Hepatocyte (in vitro differentiated cells): ENCODE data around the gene LIPC. TPM values are rescaled to one million over a fixed set of nuclear protein-coding genes. Genes with fewer than 3 reads are reported as not detected.

Experiments used
- DNase-seq: peaks from one replicate; pipeline ENCODE4 v3.0.0-alpha.2; 2016; ENCODE audit warnings: low spot score
- H2AFZ ChIP-seq: fragments of 200-600 bp; sonication (generic); 2 replicates; pipeline ENCODE4 v1.6.0; 2016; ENCODE audit warnings: antibody characterized with exemption, mild to moderate bottlenecking
- H3K27ac ChIP-seq: fragments of 200-600 bp; sonication (generic); 2 replicates; pipeline ENCODE4 v1.5.1; 2016; ENCODE audit warnings: mild to moderate bottlenecking
- H3K27me3 ChIP-seq: fragments of 200-600 bp; sonication (generic); 2 replicates; pipeline ENCODE4 v1.6.1; 2016
- H3K36me3 ChIP-seq: fragments of 200-600 bp; sonication (generic); replicated peaks from 2 replicates; pipeline ENCODE4 v1.5.1; 2016; ENCODE audit warnings: low read depth; ENCODE audit not compliant: insufficient read depth
- H3K4me1 ChIP-seq: fragments of 200-600 bp; sonication (generic); 2 replicates; pipeline ENCODE4 v1.5.1; 2016; ENCODE audit warnings: mild to moderate bottlenecking, moderate library complexity; ENCODE audit not compliant: insufficient read depth
- H3K4me2 ChIP-seq: fragments of 200-600 bp; sonication (generic); 2 replicates; pipeline ENCODE4 v1.6.0; 2016
- H3K4me3 ChIP-seq: fragments of 200-600 bp; sonication (generic); 2 replicates; pipeline ENCODE4 v1.5.1; 2016; ENCODE audit warnings: mild to moderate bottlenecking
- H3K79me2 ChIP-seq: fragments of 200-600 bp; sonication (generic); 2 replicates; pipeline ENCODE4 v1.6.0; 2017; ENCODE audit warnings: mild to moderate bottlenecking
- H3K9me2 ChIP-seq: fragments of 200-600 bp; sonication (generic); replicated peaks from 2 replicates; pipeline ENCODE4 v1.6.0; 2017; ENCODE audit warnings: mild to moderate bottlenecking; ENCODE audit not compliant: insufficient read depth
- H3K9me3 ChIP-seq: fragments of 200-600 bp; sonication (generic); 2 replicates; pipeline ENCODE4 v1.5.1; 2016; ENCODE audit warnings: low read depth, mild to moderate bottlenecking
- H4K20me1 ChIP-seq: fragments of 200-600 bp; sonication (generic); 2 replicates; pipeline ENCODE4 v1.6.0; 2016; ENCODE audit warnings: mild to moderate bottlenecking; ENCODE audit not compliant: insufficient read depth, poor library complexity, severe bottlenecking
- CTCF ChIP-seq: fragments of 200-600 bp; sonication (generic); IDR thresholded peaks from 2 replicates; pipeline ENCODE4 v1.5.1; 2016; ENCODE audit warnings: antibody characterized with exemption, mild to moderate bottlenecking; ENCODE audit not compliant: poor library complexity
- EZH2 ChIP-seq: fragments of 200-600 bp; sonication (generic); IDR thresholded peaks from 2 replicates; pipeline ENCODE4 v1.6.1; 2016; ENCODE audit warnings: antibody characterized with exemption, mild to moderate bottlenecking, borderline replicate concordance
- EZH2phosphoT487 ChIP-seq: fragments of 200-600 bp; sonication (generic); IDR thresholded peaks from one replicate; pipeline ENCODE4 v1.6.1; 2018; ENCODE audit warnings: antibody characterized with exemption, mild to moderate bottlenecking, low read depth, moderate library complexity; ENCODE audit not compliant: unreplicated experiment, severe bottlenecking
- WGBS: methylation state at CpG from one replicate; pipeline ENCODE4 v1.1.6; 2016; ENCODE audit warnings: low lambda C conversion rate; ENCODE audit errors: missing lambda C conversion rate; 5-methylcytosine and 5-hydroxymethylcytosine counted together
- polyA plus RNA-seq: library from polyadenylated mRNA; unstranded; fragments of >200 nt; fragmentation: Nextera tagmentation; extraction: Ambion mirVana; gene quantifications from 2 replicates; pipeline ENCODE4 v1.2.1, GENCODE V29; 2016
- total RNA-seq: library from RNA; depleted of rRNA; stranded (reverse); fragments of >200 nt; gene quantifications from 2 replicates; pipeline ENCODE4 v1.2.3, GENCODE V29; 2014

The LIPC gene
- total and polyA plus RNA-seq, 2 experiments from 2014 or later, result 37.0 to 64.8 TPM

DNA sequence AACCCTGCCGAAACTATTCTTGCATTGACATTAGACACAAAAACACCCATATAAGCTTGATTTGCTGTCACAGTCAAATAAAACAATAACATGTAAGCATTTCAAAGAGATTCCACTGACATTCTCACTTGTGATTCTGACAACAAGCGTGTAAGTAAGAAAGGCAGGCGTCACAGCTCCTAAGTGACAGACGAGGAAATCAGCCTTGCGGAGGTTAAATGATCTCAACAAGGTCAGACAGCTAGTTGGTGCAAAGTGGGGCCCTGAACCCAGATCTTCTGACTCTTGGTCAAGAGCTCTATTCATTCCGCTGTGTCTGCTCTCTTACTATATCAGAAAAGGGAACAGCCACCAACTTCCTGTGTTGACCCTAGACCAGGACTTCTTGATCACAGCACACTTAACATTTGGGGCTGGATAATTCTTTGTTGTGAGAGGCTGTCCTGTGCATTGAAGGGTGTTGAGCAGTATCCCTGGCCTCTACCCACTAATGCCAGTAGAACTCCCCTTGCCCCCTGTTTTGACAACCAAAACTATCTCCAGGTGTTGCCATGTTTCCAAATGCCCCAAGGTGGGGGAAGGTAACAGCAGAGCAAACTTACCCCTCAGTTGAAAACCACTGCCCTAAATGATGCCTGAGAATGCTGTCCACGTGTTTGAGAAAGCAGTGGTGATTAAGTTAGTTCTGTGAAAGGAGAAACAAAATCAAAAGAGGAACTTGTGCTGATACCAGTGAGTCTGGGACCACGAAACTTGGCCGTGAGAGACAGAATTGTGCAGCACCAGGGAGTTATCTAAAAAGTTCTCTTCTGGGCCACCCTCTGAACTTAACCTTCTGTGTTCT lies 86.1 kb downstream of the LIPC start:
- H3K27ac ChIP-seq, result no peak overlapping the region
- 81% methylated on average over 9 of the region's 9 CpGs for WGBS

GRCh38 chr15:58518626-58519025 lies 86.8 kb downstream of the LIPC start:
- no peak for DNase-seq
- Histone ChIP-seq H2AFZ (no peak overlapping the region), H3K27ac (no peak overlapping the region), H4K20me1 (no peaks in the 10 kb centered on the region), H3K9me3 (no peaks in the 10 kb centered on the region), H3K27me3 (no peaks in the 10 kb centered on the region), H3K79me2 (no peaks in the 10 kb centered on the region), H3K4me1 (peaks cover 4% of the 10 kb centered on the region), H3K9me2 (no peaks in the 10 kb centered on the region), H3K36me3 (no peaks in the 10 kb centered on the region), H3K4me3 (no peak overlapping the region), H3K4me2 (no peak overlapping the region)
- WGBS, result 46% methylated on average over 8 of the region's 8 CpGs
- no peak for TF ChIP-seq EZH2
- TF ChIP-seq EZH2phosphoT487, result no peak
- no peak for TF ChIP-seq CTCF

More for the DNA sequence above, 86.1 kb downstream of the LIPC start:
- peaks cover 4% of the 10 kb centered on the region for H3K4me1 ChIP-seq
- H4K20me1 ChIP-seq, result no peaks in the 10 kb centered on the region
- H3K4me3 ChIP-seq, result no peak overlapping the region
- H3K27me3 ChIP-seq, result no peaks in the 10 kb centered on the region
- no peak overlapping the region for H2AFZ ChIP-seq
- H3K9me2 ChIP-seq, result no peaks in the 10 kb centered on the region
- H3K4me2 ChIP-seq, result no peak overlapping the region
- no peaks in the 10 kb centered on the region for H3K79me2 ChIP-seq
- DNase-seq, result no peak
- no peak for TF ChIP-seq EZH2
- no peak for TF ChIP-seq EZH2phosphoT487
- TF ChIP-seq CTCF, result no peak
- H3K36me3 ChIP-seq, result no peaks in the 10 kb centered on the region
- H3K9me3 ChIP-seq, result no peaks in the 10 kb centered on the region

GRCh38 chr15:58519516-58519915 lies 87.7 kb downstream of the LIPC start:
- TF ChIP-seq EZH2, result no peak
- no peak for TF ChIP-seq EZH2phosphoT487
- no peak for TF ChIP-seq CTCF
- no peaks in the 10 kb centered on the region for H3K27me3 ChIP-seq
- no peaks in the 10 kb centered on the region for H3K9me3 ChIP-seq
- no peaks in the 10 kb centered on the region for H3K79me2 ChIP-seq
- no peak for DNase-seq
- H3K4me3 ChIP-seq, result no peak overlapping the region
- H3K27ac ChIP-seq, result no peak overlapping the region
- H3K4me2 ChIP-seq, result no peak overlapping the region
- H4K20me1 ChIP-seq, result no peaks in the 10 kb centered on the region
- no peak overlapping the region for H2AFZ ChIP-seq
- H3K9me2 ChIP-seq, result no peaks in the 10 kb centered on the region
- 58% methylated on average over 5 of the region's 5 CpGs for WGBS
- peaks cover 4% of the 10 kb centered on the region for H3K4me1 ChIP-seq
- H3K36me3 ChIP-seq, result no peaks in the 10 kb centered on the region
